Rectal smooth muscle tissue (tissue), 1 donor: Measurements from ENCODE around the gene INHA.

ENCODE experiments used
- H3K27ac ChIP-seq: one replicate; pipeline ENCODE4 v1.7.0; 2013; ENCODE audit warnings: low read depth, low read length, inconsistent platforms
- H3K27me3 ChIP-seq: one replicate; pipeline ENCODE4 v1.7.0; 2013; ENCODE audit warnings: low read length; ENCODE audit not compliant: control insufficient read depth, insufficient read depth
- H3K36me3 ChIP-seq: one replicate; pipeline ENCODE4 v1.7.0; 2013; ENCODE audit warnings: low read length; ENCODE audit not compliant: control insufficient read depth, insufficient read depth
- H3K4me1 ChIP-seq: one replicate; pipeline ENCODE4 v1.7.0; 2013; ENCODE audit warnings: low read length; ENCODE audit not compliant: control insufficient read depth, insufficient read depth
- H3K4me3 ChIP-seq: one replicate; pipeline ENCODE4 v1.7.0; 2013; ENCODE audit warnings: low read length
- H3K9ac ChIP-seq: one replicate; pipeline ENCODE4 v1.7.0; 2013; ENCODE audit warnings: low read length

Gene INHA, protein sequence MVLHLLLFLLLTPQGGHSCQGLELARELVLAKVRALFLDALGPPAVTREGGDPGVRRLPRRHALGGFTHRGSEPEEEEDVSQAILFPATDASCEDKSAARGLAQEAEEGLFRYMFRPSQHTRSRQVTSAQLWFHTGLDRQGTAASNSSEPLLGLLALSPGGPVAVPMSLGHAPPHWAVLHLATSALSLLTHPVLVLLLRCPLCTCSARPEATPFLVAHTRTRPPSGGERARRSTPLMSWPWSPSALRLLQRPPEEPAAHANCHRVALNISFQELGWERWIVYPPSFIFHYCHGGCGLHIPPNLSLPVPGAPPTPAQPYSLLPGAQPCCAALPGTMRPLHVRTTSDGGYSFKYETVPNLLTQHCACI

DNA sequence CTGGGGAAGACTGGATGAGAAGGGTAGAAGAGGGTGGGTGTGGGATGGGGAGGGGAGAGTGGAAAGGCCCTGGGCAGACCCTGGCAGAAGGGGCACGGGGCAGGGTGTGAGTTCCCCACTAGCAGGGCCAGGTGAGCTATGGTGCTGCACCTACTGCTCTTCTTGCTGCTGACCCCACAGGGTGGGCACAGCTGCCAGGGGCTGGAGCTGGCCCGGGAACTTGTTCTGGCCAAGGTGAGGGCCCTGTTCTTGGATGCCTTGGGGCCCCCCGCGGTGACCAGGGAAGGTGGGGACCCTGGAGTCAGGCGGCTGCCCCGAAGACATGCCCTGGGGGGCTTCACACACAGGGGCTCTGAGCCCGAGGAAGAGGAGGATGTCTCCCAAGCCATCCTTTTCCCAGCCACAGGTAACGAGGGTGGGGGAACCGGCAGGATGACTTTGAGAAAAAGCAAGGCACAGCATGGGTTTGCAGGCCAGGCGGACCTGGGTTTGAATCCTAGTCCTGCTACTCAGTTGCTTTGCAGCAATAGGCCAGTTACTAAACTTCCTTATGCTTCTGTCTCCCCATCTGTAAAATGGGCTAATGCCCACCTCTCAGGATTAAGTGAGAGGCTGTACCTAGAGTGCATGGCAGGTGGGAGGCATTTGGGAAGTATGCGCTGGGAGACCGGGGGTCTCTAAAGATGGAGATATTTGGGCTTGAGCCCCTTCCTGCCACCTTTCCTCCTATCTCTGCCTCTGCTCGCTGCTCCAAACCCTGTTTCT is at the start of gene INHA:
Gene INHA (plus strand): TSS at position 74 of the 765 bp plus-strand sequence. CDS start 65 bp downstream, at position 139.
- peaks cover 6% of the 10 kb centered on the region for H3K27me3 ChIP-seq
- no peaks in the 10 kb centered on the region for H3K36me3 ChIP-seq
- H3K27ac ChIP-seq = peak within 1 kb of the TSS; percentile 78
- no peak within 1 kb of the TSS for H3K9ac ChIP-seq
- peak within 1 kb of the TSS; percentile 29 for H3K4me3 ChIP-seq
- H3K4me1 ChIP-seq = peaks cover 4% of the 10 kb centered on the region

DNA sequence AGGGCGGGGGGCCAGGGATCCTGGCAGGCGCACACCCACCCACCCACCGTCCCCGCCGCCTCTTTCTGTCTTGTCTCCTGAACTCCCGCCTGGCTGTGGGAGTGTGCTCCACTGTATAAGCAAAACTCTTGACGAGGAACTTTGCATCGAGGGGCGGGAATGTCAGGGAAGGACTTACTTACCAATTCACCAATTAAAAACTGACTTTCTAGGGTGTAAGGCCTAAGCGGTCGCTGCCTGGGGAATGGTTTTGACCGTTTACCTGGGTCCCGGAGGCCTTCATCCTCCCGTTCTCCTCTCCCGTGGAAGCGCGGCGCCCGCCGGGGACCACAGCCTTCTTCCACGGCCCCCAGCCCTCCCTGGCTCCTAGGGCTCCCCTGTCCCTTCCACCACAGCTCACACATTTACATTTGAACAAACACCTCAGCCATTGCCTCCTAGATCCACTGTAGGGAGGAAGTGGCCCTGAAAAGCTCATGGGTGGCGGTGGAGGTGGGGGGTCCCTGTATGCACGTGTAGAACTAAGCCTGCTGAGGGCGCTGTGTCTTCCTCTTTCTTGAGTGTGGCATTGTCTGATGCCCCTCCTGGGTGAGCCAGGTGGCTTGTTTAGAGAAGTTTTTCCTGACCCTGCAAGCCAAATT is 49.0 kb upstream of the INHA start:
- Histone ChIP-seq H3K27me3 (peaks cover 12% of the 10 kb centered on the region), H3K4me1 (peaks cover 3% of the 10 kb centered on the region), H3K36me3 (no peaks in the 10 kb centered on the region), H3K27ac (peak overlapping the region; percentile 64), H3K9ac (no peak overlapping the region), H3K4me3 (no peak overlapping the region)

DNA sequence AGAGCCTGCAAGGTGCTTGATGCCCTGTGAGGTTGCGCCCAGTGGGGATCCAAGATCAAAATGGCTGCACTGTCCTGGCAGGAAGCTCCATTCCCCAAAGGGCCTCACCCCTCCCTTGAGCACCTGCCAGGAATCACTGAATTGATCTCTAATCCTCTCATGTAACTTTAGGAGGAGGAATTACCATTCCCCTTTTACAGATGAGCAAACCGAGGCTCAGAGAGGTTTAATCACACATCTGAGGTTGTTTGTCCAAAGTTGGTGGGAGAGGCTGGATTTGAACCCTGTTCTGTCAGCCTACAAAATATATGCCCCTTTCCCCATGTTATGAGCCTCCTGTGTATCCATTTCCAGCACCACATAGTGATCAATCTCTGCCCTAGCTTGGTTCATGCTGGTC is 47.3 kb upstream of the INHA start:
- Histone ChIP-seq H3K27me3 (peaks cover 21% of the 10 kb centered on the region), H3K27ac (no peak overlapping the region), H3K9ac (no peak overlapping the region), H3K4me3 (no peak overlapping the region), H3K4me1 (peaks cover 3% of the 10 kb centered on the region), H3K36me3 (no peaks in the 10 kb centered on the region)

DNA sequence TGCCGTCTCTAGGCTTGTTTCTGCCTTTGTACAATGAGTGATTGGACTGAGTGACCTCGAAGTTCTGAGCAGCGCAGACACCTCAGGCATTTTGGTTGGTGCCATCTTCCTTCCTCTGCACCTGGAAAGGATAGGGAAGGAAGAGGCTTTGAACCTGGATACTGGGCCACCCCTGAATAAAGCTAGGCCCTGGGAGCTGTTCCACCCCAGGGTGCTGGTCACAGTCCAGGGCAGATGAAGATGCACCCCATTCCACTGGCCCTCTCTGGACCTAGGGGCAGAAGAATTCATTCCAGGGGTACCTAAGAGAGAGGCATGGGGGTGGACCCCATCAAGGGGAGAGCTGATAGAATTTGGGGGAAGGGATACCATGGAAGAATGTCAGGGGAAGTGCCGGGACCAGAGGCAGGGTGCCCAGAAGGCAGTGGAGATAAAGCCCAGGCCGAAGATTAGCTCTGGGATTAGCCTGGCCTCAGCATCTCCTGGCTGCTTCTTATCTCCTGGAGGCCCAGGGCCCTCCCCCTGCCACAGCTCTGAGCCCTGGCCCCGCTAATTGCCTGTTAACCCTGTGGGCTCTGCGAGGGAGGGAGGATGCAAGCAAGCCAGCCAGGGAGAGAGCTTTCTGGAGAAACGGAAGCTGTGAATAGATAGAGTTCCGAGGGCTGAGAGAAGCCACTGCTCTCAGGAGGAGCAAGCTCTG is 46.4 kb upstream of the INHA start:
- Histone ChIP-seq H3K27ac (no peak overlapping the region), H3K4me3 (no peak overlapping the region), H3K27me3 (peaks cover 27% of the 10 kb centered on the region), H3K9ac (no peak overlapping the region), H3K36me3 (no peaks in the 10 kb centered on the region), H3K4me1 (peaks cover 3% of the 10 kb centered on the region)

DNA sequence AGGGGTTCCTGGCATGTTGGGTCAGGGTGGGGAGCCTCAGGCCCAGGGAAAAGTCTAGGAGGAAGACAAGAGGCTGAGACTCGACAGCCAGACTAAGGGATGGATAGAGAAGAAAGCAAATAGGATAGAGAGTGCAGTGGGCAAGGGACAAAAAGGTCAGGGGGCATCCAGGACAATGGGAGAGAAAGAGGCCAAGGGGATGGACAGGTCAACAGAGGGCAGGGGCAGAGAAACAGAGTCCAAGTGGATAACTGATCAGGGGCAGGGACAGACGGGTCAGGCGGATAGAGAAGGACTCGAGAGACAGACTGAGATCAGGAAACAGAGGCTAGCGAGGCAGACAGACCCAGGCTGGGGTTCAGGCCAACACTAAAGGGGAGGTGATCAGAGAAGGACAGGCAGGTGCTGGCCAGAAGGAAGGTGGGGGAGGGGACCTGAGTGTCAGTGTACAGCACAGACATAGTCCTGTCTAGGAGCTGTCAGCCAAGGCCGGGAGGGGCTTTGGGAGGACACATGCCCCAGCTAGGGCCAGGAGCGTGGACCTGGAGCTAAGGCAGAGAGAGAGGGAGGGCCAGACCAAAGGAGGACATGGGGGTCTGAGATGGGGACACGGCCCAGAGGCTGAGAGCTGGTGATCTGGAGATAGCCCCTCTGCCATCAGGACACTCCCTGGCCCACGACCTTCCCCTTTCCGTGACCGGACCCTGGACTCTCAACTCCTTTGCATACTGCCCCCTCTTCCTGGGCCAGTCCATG is 45.6 kb upstream of the INHA start:
- Histone ChIP-seq H3K27me3 (peaks cover 27% of the 10 kb centered on the region), H3K27ac (no peak overlapping the region), H3K4me1 (peaks cover 3% of the 10 kb centered on the region), H3K4me3 (no peak overlapping the region), H3K9ac (no peak overlapping the region), H3K36me3 (no peaks in the 10 kb centered on the region)

DNA sequence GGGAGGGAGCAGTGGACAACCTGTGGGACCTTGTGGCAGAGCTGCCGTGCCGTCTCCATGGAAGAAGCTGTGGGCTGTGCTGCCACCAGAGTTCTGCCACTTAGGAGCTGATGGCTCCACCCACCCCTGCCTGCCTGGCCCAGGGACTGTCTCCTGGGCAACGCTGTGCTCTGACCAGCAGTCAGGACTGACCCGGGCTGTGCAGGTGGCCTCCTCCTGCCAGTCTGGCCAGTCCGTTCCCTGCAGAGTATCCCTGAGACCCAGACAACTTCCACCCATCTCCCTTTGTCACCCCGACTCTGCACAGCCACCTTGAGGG is 45.1 kb upstream of the INHA start:
- Histone ChIP-seq H3K9ac (no peak overlapping the region), H3K27ac (no peak overlapping the region), H3K27me3 (peaks cover 23% of the 10 kb centered on the region), H3K36me3 (no peaks in the 10 kb centered on the region), H3K4me3 (no peak overlapping the region), H3K4me1 (peaks cover under 1% of the 10 kb centered on the region)

DNA sequence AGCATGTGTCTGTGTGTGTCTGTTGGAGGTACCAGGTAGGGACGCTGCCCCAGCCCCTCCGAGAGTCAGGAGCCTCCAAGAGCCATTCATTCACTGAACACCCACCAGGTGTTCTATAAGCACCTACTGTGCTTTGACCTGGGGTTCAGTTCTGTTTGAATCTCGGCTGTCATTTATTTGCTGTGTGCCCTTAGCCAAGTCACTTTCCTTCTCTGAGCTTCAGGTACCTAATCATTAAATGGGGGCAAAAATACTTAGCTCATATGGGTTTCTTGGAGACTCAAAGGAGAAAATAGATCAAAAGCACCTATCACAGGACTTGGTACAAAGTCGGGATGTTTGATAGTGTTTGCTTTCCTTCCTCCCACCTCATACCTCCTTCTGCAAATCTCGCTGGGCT is 44.6 kb upstream of the INHA start:
- Histone ChIP-seq H3K27me3 (peaks cover 24% of the 10 kb centered on the region), H3K4me1 (no peaks in the 10 kb centered on the region), H3K4me3 (no peak overlapping the region), H3K27ac (no peak overlapping the region), H3K36me3 (no peaks in the 10 kb centered on the region), H3K9ac (no peak overlapping the region)

DNA sequence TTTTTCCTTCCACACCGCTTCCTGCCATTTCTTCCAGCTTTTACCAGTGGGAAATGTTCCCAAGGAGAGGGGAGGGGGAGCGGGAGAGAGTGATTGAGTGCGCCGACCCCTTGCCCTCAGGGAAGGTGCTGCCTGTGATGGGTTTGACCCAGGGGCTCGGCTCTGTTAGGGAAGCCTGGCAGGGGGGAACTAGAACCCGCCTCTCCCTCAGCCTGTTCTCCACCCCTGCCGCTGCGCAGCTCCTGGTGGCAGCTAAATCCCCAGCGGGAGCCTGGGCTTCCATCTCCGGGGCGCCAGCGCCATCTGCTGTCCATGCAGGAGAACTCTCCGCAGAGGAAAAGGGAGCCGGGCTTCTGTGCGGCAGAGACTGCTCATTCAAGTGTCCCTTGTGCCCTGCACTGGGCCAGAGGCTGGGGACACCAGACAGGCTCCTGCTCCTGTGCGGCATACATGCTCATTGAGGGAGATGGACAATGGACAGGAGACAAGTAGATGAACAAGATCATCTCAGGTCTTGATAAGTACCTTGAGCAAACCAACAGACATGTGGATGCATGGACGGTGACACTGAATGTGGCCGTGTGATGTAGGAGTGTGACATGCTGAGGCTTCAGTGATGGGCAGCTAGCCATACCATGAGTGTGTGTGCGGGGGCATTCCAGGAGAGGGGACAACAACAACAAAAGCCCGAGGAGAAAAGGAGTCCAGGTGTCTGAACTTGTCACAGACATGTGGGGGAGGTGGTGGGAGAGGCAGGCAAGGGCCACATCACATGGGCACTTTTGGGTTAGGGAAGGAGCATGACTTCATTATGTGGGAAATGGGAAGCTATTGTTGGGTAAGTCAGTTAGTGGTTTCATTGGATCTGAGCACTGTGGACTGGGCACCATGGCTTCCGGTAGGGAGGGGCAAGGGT is 41.8 kb upstream of the INHA start:
- H3K36me3 ChIP-seq = no peaks in the 10 kb centered on the region
- H3K4me3 ChIP-seq = peak overlapping the region; percentile 35
- no peak overlapping the region for H3K27ac ChIP-seq
- H3K27me3 ChIP-seq = peaks cover 25% of the 10 kb centered on the region
- H3K4me1 ChIP-seq = no peaks in the 10 kb centered on the region
- H3K9ac ChIP-seq = no peak overlapping the region

DNA sequence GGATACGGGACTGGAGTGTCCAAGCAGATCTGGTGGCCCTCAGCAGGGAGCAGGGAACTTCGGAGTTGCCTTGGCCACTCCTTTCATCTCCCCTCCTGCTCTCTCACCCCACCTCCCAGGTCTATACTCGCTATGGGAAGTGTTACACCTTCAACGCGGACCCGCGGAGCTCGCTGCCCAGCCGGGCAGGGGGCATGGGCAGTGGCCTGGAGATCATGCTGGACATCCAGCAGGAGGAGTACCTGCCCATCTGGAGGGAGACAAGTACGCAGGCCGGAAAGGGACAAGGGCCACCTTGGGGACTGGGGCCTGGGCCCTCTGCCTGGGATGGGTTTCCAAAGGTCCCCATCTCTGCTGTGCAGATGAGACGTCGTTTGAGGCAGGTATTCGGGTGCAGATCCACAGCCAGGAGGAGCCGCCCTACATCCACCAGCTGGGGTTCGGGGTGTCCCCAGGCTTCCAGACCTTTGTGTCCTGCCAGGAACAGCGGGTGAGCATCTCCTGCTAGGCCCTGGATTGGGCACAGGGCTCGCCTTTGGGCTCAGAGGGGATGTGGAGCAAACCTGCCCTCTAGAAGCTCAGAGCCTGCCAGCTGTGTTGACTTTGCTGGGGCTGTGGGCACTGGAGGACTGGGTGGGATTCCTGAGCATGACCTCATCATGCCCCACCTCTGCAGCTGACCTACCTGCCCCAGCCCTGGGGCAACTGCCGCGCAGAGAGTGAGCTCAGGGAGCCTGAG is 40.3 kb upstream of the INHA start:
- no peak overlapping the region for H3K27ac ChIP-seq
- no peak overlapping the region for H3K9ac ChIP-seq
- H3K4me3 ChIP-seq = no peak overlapping the region
- H3K4me1 ChIP-seq = no peaks in the 10 kb centered on the region
- peaks cover 25% of the 10 kb centered on the region for H3K27me3 ChIP-seq
- H3K36me3 ChIP-seq = no peaks in the 10 kb centered on the region

DNA sequence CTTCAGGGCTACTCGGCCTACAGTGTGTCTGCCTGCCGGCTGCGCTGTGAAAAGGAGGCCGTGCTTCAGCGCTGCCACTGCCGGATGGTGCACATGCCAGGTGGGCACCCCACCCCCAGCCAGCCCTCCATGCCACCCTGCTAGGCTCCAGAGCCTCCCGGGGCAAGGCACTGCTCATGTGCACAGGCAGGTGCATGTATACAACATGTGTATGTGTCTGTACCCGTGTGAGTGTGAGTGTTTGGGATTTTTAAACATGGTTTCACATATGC is 39.8 kb upstream of the INHA start:
- no peak overlapping the region for H3K4me3 ChIP-seq
- H3K27ac ChIP-seq = no peak overlapping the region
- H3K36me3 ChIP-seq = no peaks in the 10 kb centered on the region
- H3K9ac ChIP-seq = no peak overlapping the region
- peaks cover 20% of the 10 kb centered on the region for H3K27me3 ChIP-seq
- no peaks in the 10 kb centered on the region for H3K4me1 ChIP-seq
